Body of pancreas (tissue), 4 donors: ENCODE data around the gene PSMD3.

Experiments
- CTCF ChIP-seq, 7 experiments: fragments of 450-650 bp in 4 of 7; fragments of 200-600 bp in 3 of 7; sonication (generic) in 3 of 7; IDR thresholded peaks; one replicate each; pipeline ENCODE4 v1.5.1; 2016 to 2019; ENCODE audit warnings: antibody characterized with exemption in 7 of 7
- POLR2A ChIP-seq, 3 donors: fragments of 450-650 bp; IDR thresholded peaks; one replicate each; pipeline ENCODE4 v1.6.1; 2016; ENCODE audit warnings: antibody characterized with exemption in 3 of 3, mild to moderate bottlenecking in 2 of 3

GRCh38 chr17:40014375-40014980, 33.9 kb downstream of the PSMD3 start:
- TF ChIP-seq CTCF (IDR thresholded peaks at IDR 0.05) (no peak), POLR2A (IDR thresholded peaks at IDR 0.05) (no peak)
